GM21529 (cell line): Measurements from ENCODE around the gene ABTB1.
"Not testable (repeated sequence)": the region's sequence is repeated elsewhere in the genome, so short reads cannot be mapped to it uniquely, and the experiment has no call there.

ENCODE experiments used
- ATAC-seq: cut with Tn5 transposase; IDR thresholded peaks from one replicate; pipeline ENCODE4 v1.9.1; 2021; ENCODE audit not compliant: unreplicated experiment

The ABTB1 gene

DNA sequence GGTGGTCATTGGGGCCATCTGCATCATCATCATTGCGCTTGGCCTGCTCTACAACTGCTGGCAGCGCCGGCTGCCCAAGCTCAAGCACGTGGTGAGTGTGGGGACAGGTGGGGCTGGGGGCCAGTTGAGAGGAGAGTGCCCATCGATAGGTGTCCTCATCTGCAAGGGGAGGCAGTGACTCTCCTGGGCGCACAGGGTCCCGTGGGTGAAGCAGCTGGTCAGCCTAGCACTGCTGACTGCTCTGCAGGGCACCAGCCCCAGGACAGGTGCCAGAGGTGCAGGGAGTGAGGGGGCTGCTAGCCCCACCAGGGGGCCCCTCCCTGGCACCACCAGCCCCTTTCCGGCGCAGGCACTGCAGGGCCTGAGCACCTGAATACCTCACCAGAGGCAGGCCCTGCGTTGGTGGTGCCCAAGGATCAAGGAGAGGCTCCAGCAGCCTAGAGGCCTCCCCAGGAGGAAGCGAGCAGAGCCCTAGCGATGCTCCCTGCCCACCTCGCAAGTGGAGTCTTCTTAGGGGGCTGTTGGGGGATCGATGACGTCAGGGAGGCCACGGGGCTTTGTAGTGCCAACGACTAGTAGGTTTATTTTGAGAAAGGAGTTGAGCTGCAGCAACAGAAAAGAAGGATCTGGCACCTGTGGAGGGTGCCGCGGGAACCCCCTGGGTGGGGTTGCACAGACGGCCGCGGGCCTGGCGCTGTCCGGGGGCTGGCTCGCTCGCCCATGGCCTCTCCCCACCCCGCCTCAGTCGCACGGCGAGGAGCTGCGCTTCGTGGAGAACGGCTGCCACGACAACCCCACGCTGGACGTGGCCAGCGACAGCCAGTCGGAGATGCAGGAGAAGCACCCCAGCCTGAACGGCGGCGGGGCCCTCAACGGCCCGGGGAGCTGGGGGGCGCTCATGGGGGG is 976 bp upstream of the ABTB1 start:
- peak; percentile 21 for ATAC-seq

DNA sequence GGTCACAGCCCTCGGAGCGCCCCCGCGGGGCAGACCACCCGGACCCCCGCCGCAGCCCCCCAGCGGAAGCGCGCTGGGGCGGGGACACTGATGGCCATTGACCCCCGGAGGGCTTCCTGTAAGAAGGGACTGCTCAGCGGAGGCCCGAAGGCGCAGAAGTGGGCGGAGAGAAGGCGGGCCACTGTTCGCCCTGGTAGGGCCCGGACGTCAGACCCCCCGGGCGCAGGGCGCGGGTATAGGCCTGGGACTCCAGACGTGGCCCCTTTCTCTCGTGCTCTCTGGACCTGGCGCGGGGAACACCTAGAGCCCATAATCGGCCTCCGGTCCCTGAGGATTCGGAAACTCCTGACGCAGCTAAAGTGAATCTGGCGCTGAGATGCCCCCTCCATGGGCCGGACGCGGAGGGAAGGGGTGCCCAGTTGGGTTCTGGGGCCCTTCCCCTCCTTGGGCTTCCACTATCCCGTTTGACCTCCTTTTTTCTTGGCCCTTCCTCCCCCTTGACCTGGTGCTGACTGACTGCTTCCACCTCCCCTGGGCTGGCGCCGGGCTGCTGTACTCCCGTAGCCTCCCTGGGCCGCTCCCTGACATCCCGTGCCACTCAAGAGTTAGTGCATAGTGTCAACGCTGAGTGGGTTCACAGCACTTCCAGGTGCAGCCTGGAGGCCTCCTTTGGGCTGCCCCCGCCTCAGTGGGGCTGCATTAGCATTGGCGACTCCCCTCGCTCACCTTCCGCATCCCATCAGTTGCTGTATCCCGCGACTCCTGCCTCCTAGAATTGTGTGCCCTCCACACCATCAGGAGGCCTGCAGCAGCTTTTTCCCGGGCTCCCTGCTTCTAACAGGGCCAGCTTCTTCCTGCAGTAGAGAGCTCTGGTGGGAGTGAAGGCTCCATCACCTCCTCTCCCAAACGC is 694 bp downstream of the ABTB1 start:
- peak; percentile 38 for ATAC-seq

DNA sequence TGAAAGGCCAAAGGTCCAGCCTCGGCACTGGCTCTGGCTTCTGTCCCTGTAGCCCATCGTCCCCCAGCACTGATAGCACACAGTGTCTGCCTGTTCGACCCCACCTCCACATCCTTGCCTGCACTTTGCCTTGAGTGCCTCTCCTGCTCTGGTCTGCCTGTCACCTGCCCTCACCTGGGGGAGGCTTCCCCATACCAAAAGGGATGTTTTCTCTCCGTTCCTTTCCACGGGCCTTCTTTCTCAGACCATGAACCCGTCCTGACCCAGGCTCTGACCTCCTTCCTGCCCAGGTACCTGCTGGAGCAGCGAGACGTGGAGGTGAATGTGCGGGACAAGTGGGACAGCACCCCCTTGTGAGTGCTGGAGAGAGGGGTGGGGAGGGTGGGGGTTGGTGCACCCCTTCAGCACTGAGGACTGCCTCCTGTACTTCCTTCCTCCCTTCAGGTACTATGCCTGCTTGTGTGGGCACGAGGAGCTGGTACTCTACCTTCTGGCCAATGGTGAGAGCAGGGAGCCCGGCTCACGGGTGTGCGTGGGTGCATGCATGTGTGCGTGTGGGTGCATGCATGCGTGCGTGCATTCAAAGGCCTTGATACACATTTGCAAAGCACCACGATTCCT is 1.5 kb downstream of the ABTB1 start:
- ATAC-seq = no peak

DNA sequence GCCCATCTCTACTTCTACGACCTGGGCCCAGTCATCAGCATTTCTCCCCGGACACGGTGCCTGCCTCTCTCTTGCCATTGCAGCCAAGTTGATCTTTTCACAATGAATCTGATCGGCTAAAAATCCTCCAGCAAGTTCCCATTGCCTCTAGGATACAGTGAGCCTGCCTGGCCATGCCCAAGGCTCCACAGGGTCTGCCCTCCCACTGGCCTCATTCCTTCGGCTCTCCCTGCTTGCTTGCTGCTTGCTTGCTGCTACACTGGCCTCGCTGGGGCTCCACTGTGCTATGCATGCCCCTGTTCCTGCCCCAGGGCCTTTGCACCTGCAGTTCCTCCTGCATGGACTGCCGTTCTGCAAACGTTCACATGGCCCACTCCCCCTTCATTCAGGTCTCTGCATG is 2.0 kb downstream of the ABTB1 start:
- ATAC-seq = no peak

DNA sequence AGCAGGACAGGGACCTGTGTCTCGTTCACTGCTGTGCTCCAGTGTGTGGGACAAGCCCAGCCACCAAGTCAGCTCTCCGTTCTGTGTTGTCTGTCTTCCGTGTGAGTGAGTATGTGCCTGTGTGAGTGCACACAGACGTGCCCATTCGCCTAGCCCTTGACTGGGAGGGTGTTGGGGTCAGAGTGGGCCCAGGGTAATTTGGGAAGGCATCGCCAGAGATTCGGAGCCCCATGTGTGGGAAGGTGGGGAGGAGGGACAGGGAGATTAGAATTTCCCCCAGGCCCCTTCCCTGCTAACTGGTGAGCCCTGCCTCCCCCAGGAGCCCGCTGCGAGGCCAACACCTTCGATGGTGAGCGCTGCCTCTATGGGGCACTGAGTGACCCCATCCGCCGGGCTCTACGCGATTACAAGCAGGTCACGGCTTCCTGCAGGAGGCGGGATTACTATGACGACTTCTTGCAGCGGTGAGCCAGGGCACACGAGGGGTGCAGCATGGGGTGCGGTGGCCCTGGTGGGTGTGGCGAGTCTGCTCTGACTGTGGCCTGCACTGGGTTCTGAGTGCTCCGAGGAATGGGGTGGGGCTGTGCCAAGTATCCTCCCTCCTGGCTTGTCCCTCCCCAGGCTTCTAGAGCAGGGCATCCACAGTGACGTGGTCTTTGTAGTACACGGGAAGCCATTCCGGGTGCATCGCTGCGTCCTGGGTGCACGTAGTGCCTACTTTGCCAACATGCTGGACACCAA is 3.1 kb downstream of the ABTB1 start:
- no peak for ATAC-seq

DNA sequence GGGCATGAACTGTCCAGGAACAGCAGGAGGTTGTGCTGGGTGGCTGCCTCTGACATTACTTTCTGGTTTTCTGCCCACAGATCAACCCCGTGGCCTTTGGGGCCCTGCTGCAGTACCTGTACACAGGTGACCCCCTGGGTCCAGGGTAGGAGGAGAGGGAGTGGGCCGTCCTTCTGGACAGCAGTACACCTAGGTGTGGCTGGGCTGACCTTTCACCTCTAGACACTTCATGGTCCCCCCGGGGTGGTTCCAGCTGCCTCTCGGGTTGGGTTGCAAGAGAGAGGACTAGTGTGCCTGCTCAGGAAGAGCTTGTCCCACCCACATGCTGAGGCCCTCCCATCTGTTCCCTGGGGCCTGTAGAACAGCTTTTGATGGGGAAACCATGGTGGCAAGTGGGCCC is 3.7 kb downstream of the ABTB1 start:
- ATAC-seq = no peak

DNA sequence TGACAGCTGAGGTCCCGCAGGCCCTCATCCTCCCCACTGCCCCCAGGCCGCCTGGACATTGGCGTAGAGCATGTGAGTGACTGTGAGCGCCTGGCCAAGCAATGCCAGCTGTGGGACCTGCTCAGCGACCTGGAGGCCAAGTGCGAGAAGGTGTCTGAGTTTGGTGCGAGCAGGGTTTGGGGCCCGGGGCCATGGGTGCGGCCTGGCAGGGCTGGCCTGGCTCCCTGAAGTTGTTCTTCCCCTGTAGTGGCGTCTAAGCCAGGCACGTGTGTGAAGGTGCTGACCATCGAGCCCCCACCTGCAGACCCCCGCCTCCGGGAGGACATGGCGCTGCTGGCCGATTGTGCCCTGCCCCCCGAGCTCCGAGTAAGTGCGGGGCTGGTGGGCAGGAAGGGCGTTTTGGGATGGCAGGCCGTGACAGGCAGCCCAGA is 4.2 kb downstream of the ABTB1 start:
- ATAC-seq = no peak

DNA sequence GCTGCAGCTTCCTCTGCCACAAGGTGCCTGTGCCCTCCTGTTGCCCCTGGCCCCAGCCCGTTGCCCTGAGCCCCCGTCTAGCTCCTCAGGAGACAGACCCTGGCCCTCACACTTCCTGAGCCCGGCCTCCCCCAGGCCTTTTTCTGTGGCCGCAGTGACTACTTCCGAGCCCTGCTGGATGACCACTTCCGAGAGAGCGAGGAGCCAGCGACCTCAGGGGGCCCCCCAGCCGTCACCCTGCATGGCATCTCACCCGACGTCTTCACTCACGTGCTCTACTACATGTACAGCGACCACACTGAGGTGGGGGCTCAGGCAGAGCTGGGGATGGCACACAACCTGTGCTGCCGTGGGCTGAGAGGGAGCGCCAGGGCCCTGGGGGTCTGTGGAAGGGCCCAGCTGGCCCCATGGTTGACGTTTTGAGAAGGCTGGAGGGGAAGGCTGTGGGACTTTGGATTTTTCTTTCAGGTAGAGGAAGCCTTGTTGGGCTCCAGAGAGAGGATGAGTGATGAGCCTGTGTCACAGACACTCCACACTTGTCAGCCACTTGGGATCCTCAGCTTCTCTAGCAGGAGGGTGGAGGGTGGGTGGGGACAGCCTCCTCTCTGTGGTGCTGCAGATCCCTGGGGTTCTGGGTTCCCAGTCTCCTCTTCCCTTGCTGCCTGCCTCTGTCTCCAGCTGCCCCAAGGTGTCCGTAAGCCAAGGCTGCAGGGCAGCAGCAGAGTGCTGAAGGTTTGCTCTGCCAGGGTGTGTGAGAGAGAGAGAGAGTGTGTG is 5.0 kb downstream of the ABTB1 start:
- no peak for ATAC-seq

DNA sequence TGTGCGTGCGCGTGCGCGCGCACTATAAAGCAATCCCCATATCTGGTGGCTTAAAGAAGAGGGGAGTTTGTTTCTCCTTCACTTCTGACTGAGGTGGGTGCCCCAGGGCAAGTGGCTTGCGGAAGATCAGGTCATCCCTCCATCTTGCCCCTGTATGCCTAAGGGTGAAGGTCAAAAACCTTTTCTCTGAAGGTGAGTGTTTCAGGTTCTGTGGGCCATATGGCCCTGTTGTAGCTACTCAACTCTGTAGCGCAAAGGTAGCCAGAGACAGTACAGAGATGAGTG is 5.5 kb downstream of the ABTB1 start:
- no peak for ATAC-seq

DNA sequence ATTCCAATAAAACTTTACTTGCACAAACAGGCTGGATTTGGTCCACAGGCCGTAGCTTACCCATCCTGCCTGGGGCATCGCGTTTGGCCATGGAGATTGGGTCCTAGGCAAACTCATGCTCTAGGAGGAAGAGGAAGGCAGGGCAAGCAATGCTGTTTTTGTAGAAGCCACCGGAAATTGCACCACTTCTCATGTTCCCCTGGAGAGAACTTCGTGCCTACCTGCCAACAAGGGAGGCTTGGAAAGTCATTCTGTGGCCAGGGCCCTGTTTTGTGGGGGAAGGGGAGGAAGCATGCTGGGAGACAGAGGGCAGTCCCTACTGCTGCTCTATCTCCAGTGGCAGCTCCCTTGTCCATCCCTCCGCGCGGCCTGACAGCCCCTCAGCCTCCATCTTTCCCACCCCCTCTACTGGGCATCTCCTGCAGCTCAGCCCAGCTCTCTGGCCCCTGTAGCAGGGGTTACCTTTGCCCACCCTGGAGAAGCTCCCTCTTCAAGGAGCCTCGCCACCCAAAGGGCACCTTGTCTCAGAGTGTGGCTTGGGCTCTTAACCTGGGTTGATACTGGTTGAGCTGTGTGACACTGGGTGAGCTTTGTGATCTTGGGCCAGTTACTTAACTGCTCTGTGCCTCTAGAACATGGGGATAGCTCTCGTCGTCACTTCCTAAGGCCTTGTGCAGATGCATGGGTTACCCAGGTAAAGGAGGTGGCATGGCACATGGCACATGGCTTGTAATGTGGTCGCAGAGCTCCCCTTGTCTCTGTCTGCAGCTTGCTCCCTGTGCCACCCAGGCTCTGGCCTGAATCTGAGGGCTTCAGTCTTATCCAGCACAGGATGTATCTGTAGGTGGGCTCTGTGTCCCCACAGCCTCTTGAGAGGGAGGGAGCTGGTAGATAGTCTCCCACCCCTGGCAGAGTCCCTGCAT is 6.1 kb downstream of the ABTB1 start:
- no peak for ATAC-seq

DNA sequence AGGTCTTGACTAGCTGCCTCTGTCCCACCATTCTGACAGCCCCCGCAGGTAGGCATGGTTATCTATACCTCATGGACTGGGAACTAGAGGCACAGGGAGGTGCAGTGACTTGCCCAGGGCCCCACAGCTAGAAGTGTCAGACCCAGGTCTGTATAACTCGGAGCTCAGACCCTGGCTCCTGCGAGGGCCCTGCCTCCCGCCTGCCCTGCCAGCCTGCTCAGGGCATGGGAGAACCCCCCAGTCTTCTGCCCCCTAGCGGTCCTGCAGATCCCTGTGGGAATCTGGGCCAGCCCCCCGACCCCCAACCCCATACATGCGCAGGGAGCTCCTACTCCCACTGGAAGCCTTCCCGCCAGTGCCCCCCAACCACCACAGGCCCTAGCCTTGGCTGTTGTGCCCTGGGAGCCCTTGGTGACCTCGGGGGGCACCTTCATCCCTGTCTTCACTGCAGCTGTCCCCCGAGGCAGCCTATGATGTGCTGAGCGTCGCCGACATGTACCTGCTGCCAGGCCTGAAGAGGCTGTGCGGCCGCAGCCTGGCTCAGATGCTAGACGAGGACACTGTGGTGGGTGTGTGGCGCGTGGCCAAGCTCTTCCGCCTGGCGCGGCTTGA is 6.9 kb downstream of the ABTB1 start:
- ATAC-seq = no peak

DNA sequence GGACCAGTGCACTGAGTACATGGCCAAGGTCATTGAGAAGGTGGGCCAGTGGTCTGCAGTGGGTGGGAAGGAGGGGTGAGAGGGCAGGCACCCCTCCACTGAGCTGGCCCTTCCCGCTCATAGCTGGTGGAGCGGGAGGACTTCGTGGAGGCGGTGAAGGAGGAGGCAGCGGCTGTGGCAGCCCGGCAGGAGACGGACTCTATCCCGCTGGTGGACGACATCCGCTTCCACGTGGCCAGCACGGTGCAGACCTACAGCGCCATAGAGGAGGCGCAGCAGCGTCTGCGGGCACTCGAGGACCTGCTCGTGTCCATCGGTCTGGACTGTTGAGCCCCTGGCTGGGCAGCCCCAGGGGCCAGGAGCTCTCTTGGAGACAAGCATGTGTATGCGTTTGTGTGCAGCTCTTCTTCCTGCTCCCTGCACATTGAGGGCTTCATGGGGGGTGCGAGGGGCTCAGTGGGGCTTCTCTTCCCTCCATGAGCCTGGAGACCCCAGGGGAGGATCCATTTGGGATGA is 7.5 kb downstream of the ABTB1 start:
- no peak for ATAC-seq

DNA sequence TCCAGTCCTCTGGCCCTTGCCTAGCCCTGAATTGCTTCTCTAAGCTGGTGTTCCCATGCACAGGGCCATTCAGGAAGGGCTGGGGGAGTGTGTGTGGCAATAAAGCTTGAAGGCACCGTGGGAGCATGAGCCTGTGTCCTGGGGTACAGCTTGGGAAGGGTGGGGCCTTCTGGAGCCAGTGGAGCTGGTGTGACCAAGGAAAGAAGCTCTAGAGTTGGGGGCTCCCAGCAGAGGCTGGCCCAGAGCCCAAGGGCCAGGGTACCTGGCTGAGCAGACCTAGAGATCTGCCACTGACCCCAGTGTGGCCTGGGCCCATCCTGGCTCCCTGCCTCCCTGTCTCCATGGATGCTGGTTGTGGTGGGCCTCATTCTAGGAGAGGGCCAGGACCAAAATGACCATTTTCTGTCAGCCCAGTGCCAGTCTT is 8.1 kb downstream of the ABTB1 start:
- no peak for ATAC-seq

DNA sequence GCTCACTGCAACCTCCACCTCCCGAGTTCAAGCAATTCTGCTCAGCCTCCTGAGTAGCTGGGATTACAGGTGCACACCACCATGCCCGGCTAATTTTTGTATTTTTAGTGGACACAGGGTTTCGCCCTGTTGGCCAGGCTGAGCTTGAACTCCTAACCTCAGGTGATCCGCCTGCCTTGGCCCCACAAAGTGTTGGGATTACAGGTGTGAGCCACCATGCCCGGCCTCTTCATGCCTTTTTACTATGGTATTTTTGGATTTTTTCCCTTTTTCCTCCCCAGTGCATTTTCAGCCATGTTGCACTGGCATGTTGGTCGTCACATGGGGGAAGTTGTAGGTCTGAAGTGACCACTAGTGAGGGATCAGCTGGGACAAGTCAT is 9.4 kb downstream of the ABTB1 start:
- ATAC-seq = not testable (repeated sequence)

DNA sequence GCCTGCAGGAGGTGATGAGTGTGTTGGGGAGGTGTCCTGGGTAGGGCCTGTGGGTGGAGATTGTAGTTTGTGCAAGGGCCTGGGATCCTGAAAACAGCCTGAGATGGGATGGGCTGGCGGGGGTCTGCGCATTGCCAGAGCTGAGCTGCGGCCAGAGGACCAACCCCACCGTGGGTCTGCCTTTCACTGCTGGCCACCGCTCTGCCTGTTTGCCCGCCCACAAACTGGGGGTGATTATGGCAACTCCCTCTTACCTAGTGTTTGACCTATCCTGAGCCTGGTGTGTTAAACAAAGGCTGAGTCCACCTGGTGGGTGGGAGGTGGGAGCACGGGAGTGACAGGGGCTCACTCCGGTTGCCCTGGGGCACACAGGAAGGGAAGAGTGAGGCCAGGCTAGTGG is 9.8 kb downstream of the ABTB1 start:
- ATAC-seq = no peak

DNA sequence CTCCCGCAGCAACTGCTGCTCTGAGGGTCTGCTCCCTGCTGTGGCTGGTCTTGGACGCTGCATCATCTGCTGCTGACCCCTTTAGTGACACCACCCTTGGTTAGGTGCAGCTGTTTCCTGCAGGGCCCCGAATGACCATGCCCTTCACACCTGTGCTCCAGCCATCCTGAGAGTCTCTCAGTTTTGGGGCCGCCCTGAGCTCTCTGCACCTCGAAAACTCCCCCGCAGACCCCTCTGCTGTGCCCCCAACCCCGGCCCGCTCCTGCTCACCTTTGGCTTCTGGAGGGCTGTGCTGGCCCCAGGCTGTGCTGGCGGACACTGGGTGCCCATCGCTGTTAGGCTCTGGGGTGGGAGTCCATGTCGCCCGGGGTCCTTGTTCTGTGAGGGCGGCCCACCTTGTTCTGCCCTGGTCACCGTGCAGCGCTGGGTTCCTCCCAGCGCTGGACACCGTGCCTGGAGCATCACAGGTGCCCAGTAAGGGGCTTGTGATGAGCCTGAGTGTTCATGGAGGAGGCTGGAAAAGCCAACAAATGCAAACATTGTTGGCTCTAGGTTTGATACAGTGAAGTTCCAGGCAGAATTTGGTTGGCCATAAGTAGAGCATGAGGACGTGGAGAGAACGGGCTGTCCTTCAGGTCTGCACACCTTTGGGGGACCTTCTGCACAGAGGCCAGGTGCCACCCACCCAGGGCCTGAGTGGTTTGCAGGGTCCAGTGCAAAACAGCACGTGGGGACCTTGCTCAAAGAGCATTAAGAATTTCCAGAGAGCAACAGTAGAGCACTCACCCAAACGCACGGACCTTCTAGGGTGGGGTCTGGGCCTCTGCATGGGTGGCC is 12.3 kb downstream of the ABTB1 start:
- no peak for ATAC-seq

DNA sequence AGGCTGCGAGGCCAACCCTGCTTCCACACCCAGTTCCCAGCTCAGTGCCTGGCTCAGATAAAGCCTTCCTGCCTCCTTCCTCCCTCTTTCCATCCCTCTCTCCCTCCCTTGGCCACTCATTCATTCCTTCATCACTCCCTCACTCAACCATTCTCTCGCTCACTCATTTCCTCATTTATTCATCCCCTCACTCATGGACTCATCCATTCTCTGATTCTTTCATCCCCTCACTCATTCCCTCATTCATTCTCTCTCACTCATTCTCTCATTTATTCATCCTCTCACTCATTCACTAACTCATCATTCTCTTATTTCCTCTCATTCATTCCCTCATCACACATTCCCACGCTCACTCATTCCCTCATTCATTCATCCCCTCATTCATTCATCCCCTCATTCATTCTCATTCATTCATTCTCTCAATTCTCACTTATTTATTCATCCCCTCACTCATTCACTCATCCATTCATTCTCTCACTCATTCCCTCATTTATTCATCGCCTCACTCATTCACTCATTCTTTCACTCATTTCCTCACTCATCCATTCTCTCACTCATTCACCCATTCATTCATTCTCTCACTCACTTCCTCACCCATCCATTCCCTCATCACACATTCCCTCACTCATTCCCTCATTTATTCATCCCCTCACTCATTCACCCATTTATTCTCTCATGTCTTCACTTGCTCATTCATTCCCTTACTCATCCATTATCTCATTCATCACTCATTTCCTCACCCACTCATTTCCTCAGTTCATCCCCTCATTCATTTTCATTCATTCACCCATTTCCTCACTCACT is 13.2 kb downstream of the ABTB1 start:
- ATAC-seq = no peak
